OCI-LY7 (cell line): ENCODE measurements around the gene HIVEP3.

ENCODE experiments used
- EZH2phosphoT487 ChIP-seq: fragments of 200-600 bp; sonication (generic); IDR thresholded peaks from 2 replicates; pipeline ENCODE4 v1.6.1; 2018; ENCODE audit warnings: low read depth, borderline replicate concordance, mild to moderate bottlenecking, mixed run types, antibody characterized with exemption, low read length, moderate library complexity, mixed read lengths
- TF ChIP-seq, protein P1 (sequence below): fragments of 200-600 bp; sonication (generic); conservative IDR thresholded peaks from 2 replicates; pipeline ENCODE4 v1.5.1; 2014; ENCODE audit warnings: mild to moderate bottlenecking, antibody characterized with exemption, low read length, moderate library complexity, mixed read lengths

DNA sequence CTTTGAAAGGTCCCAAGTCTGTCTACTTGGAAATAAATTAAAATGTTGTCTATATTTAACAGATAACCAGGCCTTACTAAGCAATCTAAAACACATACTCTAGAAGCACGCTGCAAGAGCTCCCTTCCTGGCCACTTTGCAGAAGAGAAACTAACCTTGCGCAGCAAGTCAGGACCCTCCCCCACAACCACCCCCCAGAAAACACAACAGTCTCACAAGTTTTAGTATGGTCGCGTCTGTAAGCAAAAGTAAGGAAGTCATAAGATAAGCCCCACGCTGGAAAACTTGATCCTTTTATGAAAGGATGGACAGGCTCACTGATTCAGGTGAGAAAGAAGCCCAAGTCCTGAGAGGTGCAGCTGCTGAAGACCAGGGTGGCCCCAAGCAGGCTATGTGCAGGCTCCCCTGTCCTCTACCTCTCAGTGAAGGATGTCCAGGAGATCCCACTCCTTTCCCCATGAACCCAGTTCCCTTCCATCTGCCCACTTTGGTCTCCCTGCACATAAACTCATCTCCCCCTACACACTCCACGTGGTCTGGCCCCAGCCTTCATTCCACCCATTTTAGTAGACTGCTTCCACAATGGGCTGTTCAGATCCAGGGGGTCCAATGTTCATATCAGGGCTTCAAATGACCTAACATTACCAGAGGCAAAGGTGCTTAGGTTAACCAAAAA is 23.8 kb downstream of the HIVEP3 start:
- TF ChIP-seq, protein P1, sequence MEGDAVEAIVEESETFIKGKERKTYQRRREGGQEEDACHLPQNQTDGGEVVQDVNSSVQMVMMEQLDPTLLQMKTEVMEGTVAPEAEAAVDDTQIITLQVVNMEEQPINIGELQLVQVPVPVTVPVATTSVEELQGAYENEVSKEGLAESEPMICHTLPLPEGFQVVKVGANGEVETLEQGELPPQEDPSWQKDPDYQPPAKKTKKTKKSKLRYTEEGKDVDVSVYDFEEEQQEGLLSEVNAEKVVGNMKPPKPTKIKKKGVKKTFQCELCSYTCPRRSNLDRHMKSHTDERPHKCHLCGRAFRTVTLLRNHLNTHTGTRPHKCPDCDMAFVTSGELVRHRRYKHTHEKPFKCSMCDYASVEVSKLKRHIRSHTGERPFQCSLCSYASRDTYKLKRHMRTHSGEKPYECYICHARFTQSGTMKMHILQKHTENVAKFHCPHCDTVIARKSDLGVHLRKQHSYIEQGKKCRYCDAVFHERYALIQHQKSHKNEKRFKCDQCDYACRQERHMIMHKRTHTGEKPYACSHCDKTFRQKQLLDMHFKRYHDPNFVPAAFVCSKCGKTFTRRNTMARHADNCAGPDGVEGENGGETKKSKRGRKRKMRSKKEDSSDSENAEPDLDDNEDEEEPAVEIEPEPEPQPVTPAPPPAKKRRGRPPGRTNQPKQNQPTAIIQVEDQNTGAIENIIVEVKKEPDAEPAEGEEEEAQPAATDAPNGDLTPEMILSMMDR = no peak
- TF ChIP-seq EZH2phosphoT487 = no peak
